Gastrocnemius medialis (tissue), 4 donors: ENCODE results near the gene OR2A2. TPM values are rescaled to one million over a fixed set of nuclear protein-coding genes. Genes with fewer than 3 reads are reported as not detected.

Experiments used
- ATAC-seq, 2 donors: fragments of 150-250 bp; one replicate each; pipeline ENCODE4 v1.9.1; 2016
- DNase-seq, 2 donors: peaks; one replicate each; pipeline ENCODE4 v3.0.0-alpha.2; 2019
- H3K27ac ChIP-seq, 4 donors: fragments of 200-600 bp; sonication (generic); 1 replicate in 1 of 4; 2 replicates in 3 of 4; pipeline ENCODE4 v1.5.1; 2016 to 2018; ENCODE audit warnings: mild to moderate bottlenecking in 2 of 4, moderate library complexity in 1 of 4
- H3K27me3 ChIP-seq, 3 donors: fragments of 200-600 bp; sonication (generic) in 2 of 3; 1 replicate in 1 of 3; 2 replicates in 2 of 3; pipeline versions ENCODE4 v1.5.1 to v1.6.0; 2016 to 2019; ENCODE audit warnings: mild to moderate bottlenecking in 1 of 3, moderate library complexity in 1 of 3
- H3K36me3 ChIP-seq, 2 donors: fragments of 200-600 bp; sonication (generic) in 1 of 2; one replicate each; pipeline ENCODE4 v1.5.1; 2017 to 2018
- H3K4me1 ChIP-seq, 2 donors: fragments of 200-600 bp; sonication (generic) in 1 of 2; one replicate each; pipeline ENCODE4 v1.5.1; 2016 to 2017; ENCODE audit warnings: mild to moderate bottlenecking in 2 of 2
- H3K4me3 ChIP-seq, 4 donors: fragments of 200-600 bp; sonication (generic) in 3 of 4; 1 replicate in 1 of 4; 2 replicates in 3 of 4; pipeline ENCODE4 v1.5.1; 2016 to 2019; ENCODE audit warnings: mild to moderate bottlenecking in 2 of 4
- H3K9me3 ChIP-seq, 3 donors: fragments of 200-600 bp; sonication (generic) in 2 of 3; 1 replicate in 1 of 3; 2 replicates in 2 of 3; pipeline ENCODE4 v1.5.1; 2016 to 2019
- CTCF ChIP-seq, 5 experiments: fragments of 450-650 bp in 3 of 5; fragments of 200-600 bp in 2 of 5; sonication (generic) in 2 of 5; IDR thresholded peaks in 4 of 5; conservative IDR thresholded peaks in 1 of 5; 1 replicate in 4 of 5; 2 replicates in 1 of 5; pipeline ENCODE4 v1.5.1; 2016 to 2019; ENCODE audit warnings: antibody characterized with exemption in 5 of 5, mild to moderate bottlenecking in 3 of 5, moderate library complexity in 3 of 5
- POLR2A ChIP-seq, 2 donors: fragments of 450-650 bp; IDR thresholded peaks; one replicate each; pipeline ENCODE4 v1.6.1; 2017; ENCODE audit warnings: antibody characterized with exemption in 2 of 2, mild to moderate bottlenecking in 2 of 2, moderate library complexity in 2 of 2
- in situ Hi-C, 4 donors: fragments of 200-750 bp; cut with MboI; loops; one replicate each; pipeline versions ENCODE4 v1.15.0 to v1.8.0; 2017; ENCODE audit warnings: low sequenced_read_pairs in 4 of 4
- intact Hi-C: fragments of 100-400 bp; cut with DNase I; formaldehyde crosslinking; loops from one replicate; pipeline ENCODE4 v1.15.1; 2023; ENCODE audit warnings: low total_unique reads
- total RNA-seq, 4 donors: library from RNA; depleted of rRNA; stranded (reverse); fragments of >200 nt; gene quantifications; one replicate each; pipeline versions ENCODE4 v1.1.0 to v1.2.3, GENCODE V29; 2016

Gene OR2A2
- total RNA-seq, 4 donors from 2014 or later: not detected

GRCh38 chr7:144142187-144142586 lies 32.8 kb downstream of the OR2A2 start:
- Histone ChIP-seq H3K27me3 (no peaks in the 10 kb centered on the region), H3K4me3 (no peak overlapping the region), H3K4me1 (no peaks in the 10 kb centered on the region), H3K9me3 (no peaks in the 10 kb centered on the region), H3K36me3 (no peaks in the 10 kb centered on the region), H3K27ac (no peak overlapping the region)
- no peak for ATAC-seq
- in situ Hi-C loops: no loop called here
- intact Hi-C loops: no loop called here
- TF ChIP-seq CTCF (IDR thresholded peaks at IDR 0.05 in 4 of 5, conservative IDR thresholded peaks at IDR 0.05 in 1 of 5): no peak
- TF ChIP-seq POLR2A (IDR thresholded peaks at IDR 0.05): no peak
- DNase-seq: no peak

- no peaks in the 10 kb centered on the region for H3K36me3 ChIP-seq
- H3K4me1 ChIP-seq: no peaks in the 10 kb centered on the region
- intact Hi-C loops: no loop called here
- TF ChIP-seq POLR2A (IDR thresholded peaks at IDR 0.05) (no peak), CTCF (IDR thresholded peaks at IDR 0.05 in 4 of 5, conservative IDR thresholded peaks at IDR 0.05 in 1 of 5) (no peak)
- ATAC-seq: no peak
- H3K27me3 ChIP-seq: no peaks in the 10 kb centered on the region
- H3K9me3 ChIP-seq: no peaks in the 10 kb centered on the region
- DNase-seq: no peak
- H3K4me3 ChIP-seq: no peak overlapping the region
- no peak overlapping the region for H3K27ac ChIP-seq
- in situ Hi-C loops: no loop called here
Measured at GRCh38 chr7:144144426-144144825, 35.0 kb downstream of the OR2A2 start.

GRCh38 chr7:144148224-144148827 lies 38.9 kb downstream of the OR2A2 start:
- H3K9me3 ChIP-seq: no peaks in the 10 kb centered on the region
- no peak for ATAC-seq
- no peak overlapping the region for H3K4me3 ChIP-seq
- no peaks in the 10 kb centered on the region for H3K4me1 ChIP-seq
- H3K27me3 ChIP-seq: no peaks in the 10 kb centered on the region
- no peak overlapping the region for H3K27ac ChIP-seq
- in situ Hi-C loops: no loop called here
- intact Hi-C loops: no loop called here
- TF ChIP-seq POLR2A (IDR thresholded peaks at IDR 0.05) (no peak), CTCF (IDR thresholded peaks at IDR 0.05 in 4 of 5, conservative IDR thresholded peaks at IDR 0.05 in 1 of 5) (no peak)
- no peak for DNase-seq
- H3K36me3 ChIP-seq: no peaks in the 10 kb centered on the region

- H3K4me1 ChIP-seq: no peaks in the 10 kb centered on the region
- no peaks in the 10 kb centered on the region for H3K9me3 ChIP-seq
- no peak for ATAC-seq
- H3K4me3 ChIP-seq: no peak overlapping the region
- no peak for TF ChIP-seq POLR2A (IDR thresholded peaks at IDR 0.05)
- no peak for TF ChIP-seq CTCF (IDR thresholded peaks at IDR 0.05 in 4 of 5, conservative IDR thresholded peaks at IDR 0.05 in 1 of 5)
- H3K36me3 ChIP-seq: no peaks in the 10 kb centered on the region
- no peak for DNase-seq
- no peak overlapping the region for H3K27ac ChIP-seq
- H3K27me3 ChIP-seq: no peaks in the 10 kb centered on the region
- intact Hi-C loops: no loop called here
- in situ Hi-C loops: loop anchor here in 1 of 4 donors (25.0 kb wide), 1 partner anchor 228 kb away; no protein-coding TSS in a partner anchor
Measured at GRCh38 chr7:144158861-144159260, 49.5 kb downstream of the OR2A2 start.

Other genes with a start within 250 kb of the OR2A2 start
- gene TCAF1, start 207.4 kb upstream of the OR2A2 start, total RNA-seq: 10 to 100 TPM; 31.4 to 43.0 (median 32.9) TPM
- not detected for gene OR2F2, start 174.3 kb upstream of the OR2A2 start, total RNA-seq
- not detected for gene OR2F1, start 154.7 kb upstream of the OR2A2 start, total RNA-seq
- not detected for gene OR6B1, start 109.3 kb upstream of the OR2A2 start, total RNA-seq
- not detected for gene OR2A5, start 60.6 kb upstream of the OR2A2 start, total RNA-seq
- gene OR2A25, start 39.8 kb upstream of the OR2A2 start, total RNA-seq: not detected
- not detected for gene OR2A12, start 23.3 kb upstream of the OR2A2 start, total RNA-seq
- gene OR2A14, start 13.6 kb downstream of the OR2A2 start, total RNA-seq: not detected
- gene CTAGE4, start 73.9 kb downstream of the OR2A2 start, total RNA-seq: not detected
- gene ARHGEF35, start 86.2 kb downstream of the OR2A2 start, total RNA-seq: under 1 TPM in 3 of 4 donors, not detected in 1; 0.15 to 0.76 (median 0.18) TPM
- under 1 TPM in 1 of 4 donors, not detected in 3; 0.33 TPM for gene OR2A42, start 130.0 kb downstream of the OR2A2 start, total RNA-seq
- under 1 TPM in 2 of 4 donors, not detected in 2; 0.17 to 0.75 TPM for gene OR2A7, start 155.2 kb downstream of the OR2A2 start, total RNA-seq
- under 1 TPM in 1 of 4 donors, not detected in 3; 0.10 TPM for gene CTAGE8, start 159.7 kb downstream of the OR2A2 start, total RNA-seq
- under 1 TPM in 1 of 4 donors, not detected in 3; 0.35 TPM for gene OR2A1, start 202.8 kb downstream of the OR2A2 start, total RNA-seq
- gene ARHGEF5, start 245.8 kb downstream of the OR2A2 start, total RNA-seq: under 1 TPM; 0.15 to 0.69 (median 0.53) TPM